Vagina (tissue), 2 donors: ENCODE data around the gene TTC39B.

Experiments used
- CTCF ChIP-seq, 3 experiments: fragments of 450-650 bp in 2 of 3; fragments of 200-600 bp in 1 of 3; sonication (generic) in 1 of 3; IDR thresholded peaks; one replicate each; pipeline ENCODE4 v1.5.1; 2017 to 2019; ENCODE audit warnings: antibody characterized with exemption in 3 of 3, mild to moderate bottlenecking in 2 of 3, moderate library complexity in 2 of 3
- POLR2A ChIP-seq, 2 donors: fragments of 450-650 bp; IDR thresholded peaks; one replicate each; pipeline ENCODE4 v1.6.1; 2017; ENCODE audit warnings: antibody characterized with exemption in 2 of 2, mild to moderate bottlenecking in 2 of 2, moderate library complexity in 2 of 2

- TF ChIP-seq POLR2A (IDR thresholded peaks at IDR 0.05) (no peak), CTCF (IDR thresholded peaks at IDR 0.05) (no peak)
Observed at GRCh38 chr9:15272377-15272928, 34.6 kb downstream of the TTC39B start.
